HEK293 (cell line): ENCODE measurements around the gene DISC1.

Experiments
- CTCF ChIP-seq: fragments of 450-650 bp; formaldehyde crosslinking; IDR thresholded peaks from 2 replicates; pipeline ENCODE4 v1.5.1; 2016; ENCODE audit warnings: missing biosample characterization, missing genetic modification characterization
- TRIM28 ChIP-seq: IDR thresholded peaks from 2 replicates; pipeline ENCODE4 v1.6.1; 2011; ENCODE audit warnings: low read length, control low read depth, borderline replicate concordance

- TF ChIP-seq CTCF (tag by site-specific recombination): no peak
- no peak for TF ChIP-seq TRIM28
These were observed 195.5 kb downstream of the DISC1 start for GRCh38 chr1:231822041-231822440.
